Upper lobe of right lung (tissue), 1 donor: ENCODE results near the gene SLC4A5. TPM values are rescaled to one million over a fixed set of nuclear protein-coding genes. Genes with fewer than 3 reads are reported as not detected.
"Not testable (repeated sequence)": the region's sequence is repeated elsewhere in the genome, so short reads cannot be mapped to it uniquely, and the experiment has no call there.

Experiments
- ATAC-seq: fragments of 200-7000 bp; cut with Tn5 transposase; one replicate; pipeline ENCODE4 v1.9.1; 2020; ENCODE audit warnings: mild to moderate bottlenecking, moderate library complexity
- DNase-seq: peaks from one replicate; pipeline ENCODE4 v3.0.0-alpha.2; 2020
- H3K27ac ChIP-seq: fragments of 200-600 bp; one replicate; pipeline ENCODE4 v1.8.0; 2022
- H3K27me3 ChIP-seq: fragments of 200-600 bp; one replicate; pipeline ENCODE4 v1.8.0; 2022; ENCODE audit warnings: mild to moderate bottlenecking
- H3K36me3 ChIP-seq: fragments of 200-600 bp; one replicate; pipeline ENCODE4 v1.8.0; 2022
- H3K4me1 ChIP-seq: fragments of 200-600 bp; one replicate; pipeline ENCODE4 v1.8.0; 2022
- H3K4me3 ChIP-seq: fragments of 200-600 bp; one replicate; pipeline ENCODE4 v1.8.0; 2022; ENCODE audit warnings: mild to moderate bottlenecking
- H3K9me3 ChIP-seq: fragments of 200-600 bp; one replicate; pipeline ENCODE4 v1.8.0; 2022
- CTCF ChIP-seq: fragments of 200-600 bp; IDR thresholded peaks from one replicate; pipeline ENCODE4 v1.8.0; 2022; ENCODE audit warnings: antibody characterized with exemption
- intact Hi-C: fragments of 100-400 bp; cut with DNase I; formaldehyde crosslinking; loops from one replicate; pipeline ENCODE4 v1.11.0; 2022
- total RNA-seq: library from RNA; stranded (reverse); fragmentation: NEBNext Ultra II Directional; extraction: Animal tissue kit (Norgen Biotek cat#: 25700); gene quantifications from one replicate; pipeline ENCODE4 v1.2.1, GENCODE V29; 2021
- donor health status: DM: no; HTN: yes; CAD: no; lungs with severe emphysema.

The SLC4A5 gene
- total RNA-seq, 1 donor from 2014 or later: 3.2 TPM

GRCh38 chr2:74188018-74188601 is 155.1 kb downstream of the SLC4A5 start:
- no peak for TF ChIP-seq CTCF
- DNase-seq (no peak), ATAC-seq (no peak)
- H3K27ac ChIP-seq: no peak overlapping the region
- no peaks in the 10 kb centered on the region for H3K9me3 ChIP-seq
- H3K4me1 ChIP-seq: peaks cover 7% of the 10 kb centered on the region
- intact Hi-C loops: no loop called here
- H3K4me3 ChIP-seq: no peak overlapping the region
- no peaks in the 10 kb centered on the region for H3K27me3 ChIP-seq
- H3K36me3 ChIP-seq: no peaks in the 10 kb centered on the region

- intact Hi-C loops, ATAC-seq, H3K36me3 ChIP-seq, H3K9me3 ChIP-seq, H3K27me3 ChIP-seq, H3K4me3 ChIP-seq, DNase-seq: not testable (repeated sequence)
- Histone ChIP-seq H3K4me1 (peaks cover 12% of the 10 kb centered on the region), H3K27ac (peak overlapping the region; percentile 78)
Observed at GRCh38 chr2:74186706-74187105, 156.5 kb downstream of the SLC4A5 start.

GRCh38 chr2:74186038-74186437 is 157.2 kb downstream of the SLC4A5 start:
- H3K4me3 ChIP-seq: no peak overlapping the region
- TF ChIP-seq CTCF: no peak
- H3K36me3 ChIP-seq: no peaks in the 10 kb centered on the region
- H3K27me3 ChIP-seq: no peaks in the 10 kb centered on the region
- ATAC-seq: peak; percentile 90
- no peak for DNase-seq
- peak overlapping the region; percentile 78 for H3K27ac ChIP-seq
- no peaks in the 10 kb centered on the region for H3K9me3 ChIP-seq
- intact Hi-C loops: no loop called here
- peaks cover 12% of the 10 kb centered on the region for H3K4me1 ChIP-seq

- intact Hi-C loops: no loop called here
- no peak for ATAC-seq
- Histone ChIP-seq H3K4me3 (no peak overlapping the region), H3K36me3 (no peaks in the 10 kb centered on the region), H3K4me1 (peaks cover 12% of the 10 kb centered on the region), H3K27me3 (no peaks in the 10 kb centered on the region), H3K27ac (no peak overlapping the region), H3K9me3 (no peaks in the 10 kb centered on the region)
- DNase-seq: no peak
- TF ChIP-seq CTCF: no peak
Observed at GRCh38 chr2:74183878-74184277, 159.3 kb downstream of the SLC4A5 start.

GRCh38 chr2:74181739-74182138 is 161.5 kb downstream of the SLC4A5 start:
- H3K4me1 ChIP-seq: peaks cover 19% of the 10 kb centered on the region
- intact Hi-C loops: no loop called here
- no peak for DNase-seq
- H3K27me3 ChIP-seq: no peaks in the 10 kb centered on the region
- ATAC-seq: peak; percentile 61
- H3K4me3 ChIP-seq: no peak overlapping the region
- H3K9me3 ChIP-seq: no peaks in the 10 kb centered on the region
- no peak for TF ChIP-seq CTCF
- H3K36me3 ChIP-seq: no peaks in the 10 kb centered on the region
- H3K27ac ChIP-seq: no peak overlapping the region

GRCh38 chr2:74179063-74179865 is 164.0 kb downstream of the SLC4A5 start:
- Histone ChIP-seq H3K9me3 (no peaks in the 10 kb centered on the region), H3K36me3 (no peaks in the 10 kb centered on the region), H3K4me1 (peaks cover 30% of the 10 kb centered on the region), H3K27ac (peak overlapping the region; percentile 92), H3K4me3 (peak overlapping the region; percentile 79), H3K27me3 (no peaks in the 10 kb centered on the region)
- TF ChIP-seq CTCF: peak; percentile 44
- no peak for DNase-seq
- ATAC-seq: no peak
- intact Hi-C loops: no loop called here
